Neural cell (in vitro differentiated cells): Measurements from ENCODE around the gene MTMR12. TPM values are rescaled to one million over a fixed set of nuclear protein-coding genes. Genes with fewer than 3 reads are reported as not detected.

Experiments used
- H2AFZ ChIP-seq: fragments of 200-600, 300-800 bp; sonication (generic), shearing (Covaris generic); 2 replicates; pipeline ENCODE4 v1.6.0; 2014; ENCODE audit warnings: low read depth, mild to moderate bottlenecking, antibody characterized with exemption, low read length, moderate library complexity
- H3F3A ChIP-seq: fragments of 200-600 bp; shearing (Covaris generic); 2 replicates; pipeline ENCODE4 v1.6.1; 2016; ENCODE audit warnings: mild to moderate bottlenecking, moderate library complexity, mixed read lengths, antibody characterized with exemption, low read length; ENCODE audit not compliant: insufficient read depth, poor library complexity, severe bottlenecking
- H3K27ac ChIP-seq: fragments of 200-600, 300-800 bp; sonication (generic), shearing (Covaris generic); 2 replicates; pipeline ENCODE4 v1.5.1; 2014; ENCODE audit warnings: mild to moderate bottlenecking, low read length, moderate library complexity
- H3K27me3 ChIP-seq: fragments of 300-800, 200-600 bp; sonication (generic), shearing (Covaris generic); 2 replicates; pipeline ENCODE4 v1.6.0; 2014; ENCODE audit warnings: mild to moderate bottlenecking, low read depth, low read length, moderate library complexity; ENCODE audit not compliant: insufficient read depth
- H3K36me3 ChIP-seq: fragments of 300-800, 200-600 bp; sonication (generic), shearing (Covaris generic); 2 replicates; pipeline ENCODE4 v1.5.1; 2014; ENCODE audit warnings: mild to moderate bottlenecking, antibody characterized with exemption, low read length, moderate library complexity; ENCODE audit not compliant: insufficient read depth
- H3K4me2 ChIP-seq: fragments of 300-800, 200-600 bp; sonication (generic), shearing (Covaris generic); 2 replicates; pipeline ENCODE4 v1.6.0; 2014; ENCODE audit warnings: mild to moderate bottlenecking, low read length
- H3K4me3 ChIP-seq: fragments of 300-800, 200-600 bp; sonication (generic), shearing (Covaris generic); 2 replicates; pipeline ENCODE4 v1.5.1; 2014; ENCODE audit warnings: mild to moderate bottlenecking, low read length, moderate library complexity
- H3K79me2 ChIP-seq: fragments of 200-600 bp; shearing (Covaris generic); replicated peaks from 2 replicates; pipeline ENCODE4 v1.6.0; 2014; ENCODE audit warnings: mild to moderate bottlenecking, low read length, moderate library complexity; ENCODE audit not compliant: insufficient read depth
- H3K9ac ChIP-seq: fragments of 300-800, 200-600 bp; sonication (generic), shearing (Covaris generic); 2 replicates; pipeline ENCODE4 v1.6.1; 2016; ENCODE audit warnings: mild to moderate bottlenecking, low read length, mixed read lengths
- H3K9me2 ChIP-seq: fragments of 200-600 bp; shearing (Covaris generic); 2 replicates; pipeline ENCODE4 v1.6.1; 2016; ENCODE audit warnings: mild to moderate bottlenecking, low read length, mixed read lengths; ENCODE audit not compliant: insufficient read depth
- H3K9me3 ChIP-seq: fragments of 200-600, 300-800 bp; sonication (generic), shearing (Covaris generic); 2 replicates; pipeline ENCODE4 v1.6.1; 2016; ENCODE audit warnings: mild to moderate bottlenecking, mixed run types, low read length, moderate library complexity, mixed read lengths
- H4K20me1 ChIP-seq: fragments of 200-600 bp; shearing (Covaris generic); 2 replicates; pipeline ENCODE4 v1.6.1; 2016; ENCODE audit warnings: mild to moderate bottlenecking, mixed run types; ENCODE audit not compliant: insufficient read depth
- CTCF ChIP-seq: fragments of 450-650 bp; IDR thresholded peaks from 2 replicates; pipeline ENCODE4 v1.5.1; 2014; ENCODE audit warnings: antibody characterized with exemption, mild to moderate bottlenecking, moderate library complexity; ENCODE audit not compliant: poor library complexity, severe bottlenecking
- EP300 ChIP-seq: fragments of 450-650 bp; conservative IDR thresholded peaks from 2 replicates; pipeline ENCODE4 v1.6.1; 2014; ENCODE audit warnings: antibody characterized with exemption, mild to moderate bottlenecking, moderate library complexity; ENCODE audit not compliant: poor library complexity, severe bottlenecking
- EZH2 ChIP-seq: fragments of 200-600, 300-800 bp; shearing (Covaris generic), sonication (generic); IDR thresholded peaks from 2 replicates; pipeline ENCODE4 v1.6.1; 2014; ENCODE audit warnings: antibody characterized with exemption, low read length, borderline replicate concordance, mild to moderate bottlenecking; ENCODE audit not compliant: insufficient read depth, poor library complexity, severe bottlenecking
- MXI1 ChIP-seq: fragments of 450-650 bp; conservative IDR thresholded peaks from 2 replicates; pipeline ENCODE4 v1.6.1; 2014; ENCODE audit warnings: antibody characterized with exemption, mild to moderate bottlenecking; ENCODE audit not compliant: poor library complexity, severe bottlenecking
- POLR2AphosphoS5 ChIP-seq: IDR thresholded peaks from 2 replicates; pipeline ENCODE4 v1.6.1; 2012
- RAD21 ChIP-seq: fragments of 450-650 bp; conservative IDR thresholded peaks from 2 replicates; pipeline ENCODE4 v1.6.1; 2014; ENCODE audit warnings: antibody characterized with exemption, mild to moderate bottlenecking, moderate library complexity
- REST ChIP-seq: IDR thresholded peaks from 2 replicates; pipeline ENCODE4 v1.6.1; 2012; ENCODE audit warnings: borderline replicate concordance
- SMC3 ChIP-seq: fragments of 450-650 bp; conservative IDR thresholded peaks from 2 replicates; pipeline ENCODE4 v1.6.1; 2014; ENCODE audit warnings: antibody characterized with exemption, mild to moderate bottlenecking, moderate library complexity; ENCODE audit not compliant: poor library complexity
- TAF1 ChIP-seq: IDR thresholded peaks from 2 replicates; pipeline ENCODE4 v1.6.1; 2012; ENCODE audit warnings: low read depth
- polyA plus RNA-seq: library from polyadenylated mRNA; depleted of rRNA; stranded (reverse); fragments of >200 nt; gene quantifications from 2 replicates; pipeline ENCODE4 v1.2.3, GENCODE V29; 2014

MTMR12 gene
- polyA plus RNA-seq, 1 donor from 2014 or later = 13.5 TPM

DNA sequence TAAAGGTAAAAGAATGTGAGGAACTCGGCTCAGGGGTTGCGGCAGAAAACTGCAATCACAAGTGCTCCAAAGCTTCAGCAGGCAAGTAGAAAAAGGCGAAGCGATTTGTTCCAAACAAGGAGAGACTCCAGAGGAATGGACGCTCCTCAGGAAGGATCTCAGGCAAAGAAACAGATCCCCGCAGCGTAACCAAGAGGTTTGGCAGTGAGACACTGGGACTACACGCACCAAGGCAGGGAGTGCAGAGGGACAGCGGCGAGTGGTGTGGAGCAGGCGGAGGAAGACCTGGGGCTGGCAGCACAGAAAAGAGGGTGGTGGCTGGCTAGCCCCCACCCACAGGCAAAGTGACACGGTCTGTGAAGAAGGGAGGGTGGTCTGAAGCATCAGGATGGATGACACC is 83.9 kb downstream of the MTMR12 start:
- H2AFZ ChIP-seq = no peak overlapping the region
- no peak for TF ChIP-seq SMC3
- no peak for TF ChIP-seq POLR2AphosphoS5
- no peak for TF ChIP-seq REST
- no peak for TF ChIP-seq RAD21
- TF ChIP-seq CTCF = no peak
- no peak for TF ChIP-seq MXI1
- no peak for TF ChIP-seq EZH2
- TF ChIP-seq TAF1 = no peak
- no peak for TF ChIP-seq EP300
- no peaks in the 10 kb centered on the region for H3K9me3 ChIP-seq
- no peaks in the 10 kb centered on the region for H3K79me2 ChIP-seq
- no peaks in the 10 kb centered on the region for H4K20me1 ChIP-seq
- no peak overlapping the region for H3K4me3 ChIP-seq
- no peaks in the 10 kb centered on the region for H3F3A ChIP-seq
- H3K27ac ChIP-seq = no peak overlapping the region
- H3K4me2 ChIP-seq = no peak overlapping the region
- H3K27me3 ChIP-seq = no peaks in the 10 kb centered on the region
- no peaks in the 10 kb centered on the region for H3K9me2 ChIP-seq
- H3K36me3 ChIP-seq = peaks cover 4% of the 10 kb centered on the region
- no peak overlapping the region for H3K9ac ChIP-seq

DNA sequence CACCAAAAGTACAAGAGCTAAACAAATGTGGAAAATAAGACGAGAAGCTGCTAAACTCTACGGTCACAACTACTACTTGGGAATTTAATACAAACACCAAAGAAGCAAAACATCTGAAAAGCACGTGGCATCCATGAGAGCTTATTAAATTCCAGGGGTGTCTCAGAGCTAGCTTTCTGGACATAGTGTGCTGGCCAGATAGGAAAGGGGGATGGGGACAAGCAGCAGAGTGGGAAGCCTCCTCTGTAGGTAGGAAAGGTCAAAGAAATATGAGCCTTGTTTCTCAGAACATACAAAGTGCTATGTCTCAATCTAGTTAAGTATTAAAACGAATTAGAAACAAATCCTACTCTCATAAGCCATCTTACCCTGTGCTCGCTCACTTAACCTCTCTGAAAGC is 87.3 kb downstream of the MTMR12 start:
- no peak overlapping the region for H3K27ac ChIP-seq
- H3K27me3 ChIP-seq = no peaks in the 10 kb centered on the region
- H3F3A ChIP-seq = no peaks in the 10 kb centered on the region
- no peaks in the 10 kb centered on the region for H4K20me1 ChIP-seq
- no peak overlapping the region for H3K9ac ChIP-seq
- H3K9me2 ChIP-seq = no peaks in the 10 kb centered on the region
- no peak overlapping the region for H3K4me3 ChIP-seq
- H3K9me3 ChIP-seq = no peaks in the 10 kb centered on the region
- no peak overlapping the region for H3K4me2 ChIP-seq
- TF ChIP-seq MXI1 (no peak), EP300 (no peak), TAF1 (no peak), EZH2 (no peak), RAD21 (no peak), POLR2AphosphoS5 (no peak), CTCF (no peak), SMC3 (no peak), REST (no peak)
- H3K36me3 ChIP-seq = peaks cover 4% of the 10 kb centered on the region
- H3K79me2 ChIP-seq = no peaks in the 10 kb centered on the region
- H2AFZ ChIP-seq = no peak overlapping the region
